ENCODE measurements around the gene ASCC3. TPM values are rescaled to one million over a fixed set of nuclear protein-coding genes. Genes with fewer than 3 reads are reported as not detected.

The ASCC3 gene
- total and polyA plus RNA-seq, 2 experiments from 2014 or later, result 92.9 to 129 TPM

GRCh38 chr6:100503043-100503705 is 378.0 kb downstream of the ASCC3 start (continued):
- TF ChIP-seq REST (IDR thresholded peaks at IDR 0.05; ENCODE audit: unreplicated experiment) (no peak), NANOG (IDR thresholded peaks at IDR 0.05; ENCODE audit: borderline replicate concordance) (no peak)

GRCh38 chr6:100493206-100493888 is 387.8 kb downstream of the ASCC3 start:
- H3F3A ChIP-seq (replicated peaks; ENCODE audit: low read depth), result no peaks in the 10 kb centered on the region
- no peaks in the 10 kb centered on the region for H3K27me3 ChIP-seq (ENCODE audit: insufficient read depth)
- ATAC-seq, result peak; percentile 91
- H3K27me3 Mint-ChIP-seq (ENCODE audit: insufficient read depth, low read depth, poor library complexity), result peaks cover 7% of the 10 kb centered on the region
- H3K27ac ChIP-seq (ENCODE audit: low read depth), result no peak overlapping the region
- no peaks in the 10 kb centered on the region for H3K79me2 ChIP-seq (replicated peaks; ENCODE audit: insufficient read depth)
- DNase-seq (ENCODE audit: low spot score), result peak; percentile 46
- no peak overlapping the region for H3K4me3 Mint-ChIP-seq
- peak overlapping the region; percentile 25; the same call in 1 of the 2 replicates for H2AFZ ChIP-seq
- no peaks in the 10 kb centered on the region for H3K36me3 ChIP-seq (ENCODE audit: insufficient read depth)
- H3K9me3 Mint-ChIP-seq, result peaks cover 13% of the 10 kb centered on the region
- peaks cover 4% of the 10 kb centered on the region; the same call in 1 of the 2 replicates for H3K9me2 ChIP-seq (ENCODE audit: insufficient read depth)
- H3K4me1 Mint-ChIP-seq, result peaks cover 17% of the 10 kb centered on the region
- H3K4me1 ChIP-seq (ENCODE audit: insufficient read depth), result peaks cover 5% of the 10 kb centered on the region
- peaks cover 10% of the 10 kb centered on the region for H3K36me3 Mint-ChIP-seq (ENCODE audit: low read depth)
- H4K20me1 ChIP-seq (replicated peaks; ENCODE audit: insufficient read depth), result no peaks in the 10 kb centered on the region
- H3K4me3 ChIP-seq, result no peak overlapping the region
- H3K27ac Mint-ChIP-seq, result no peak overlapping the region
- H3K4me2 ChIP-seq, result no peak overlapping the region
- TF ChIP-seq POLR2AphosphoS5 (IDR thresholded peaks at IDR 0.05; ENCODE audit: low read depth) (no peak), EZH2 (IDR thresholded peaks at IDR 0.05; ENCODE audit: low read depth, unreplicated experiment) (no peak), STAT1 (IDR thresholded peaks at IDR 0.05; ENCODE audit: unreplicated experiment) (no peak), REST (IDR thresholded peaks at IDR 0.05; ENCODE audit: unreplicated experiment) (no peak), CREB1 (CRISPR knock-in tag; IDR thresholded peaks at IDR 0.05; ENCODE audit: low read depth) (no peak), ZNF462 (CRISPR knock-in tag; IDR thresholded peaks at IDR 0.05) (peak; percentile 23; the same call in 1 of the 2 replicates), EZH2phosphoT487 (IDR thresholded peaks at IDR 0.05; ENCODE audit: unreplicated experiment) (no peak)

Measured in GM23338 (cell line).